ENCODE data around the gene UHRF2.
A peak's percentile ranks its signal among the peaks of the same experiment; 100 is the strongest.

Gene UHRF2

GRCh38 chr9:6413365-6414246 is 607 bp downstream of the UHRF2 start:
- H3K4me3 ChIP-seq (ENCODE audit: control insufficient read depth, low read depth, low read length) = peak overlapping the region; percentile 93
- TF ChIP-seq, protein P1, sequence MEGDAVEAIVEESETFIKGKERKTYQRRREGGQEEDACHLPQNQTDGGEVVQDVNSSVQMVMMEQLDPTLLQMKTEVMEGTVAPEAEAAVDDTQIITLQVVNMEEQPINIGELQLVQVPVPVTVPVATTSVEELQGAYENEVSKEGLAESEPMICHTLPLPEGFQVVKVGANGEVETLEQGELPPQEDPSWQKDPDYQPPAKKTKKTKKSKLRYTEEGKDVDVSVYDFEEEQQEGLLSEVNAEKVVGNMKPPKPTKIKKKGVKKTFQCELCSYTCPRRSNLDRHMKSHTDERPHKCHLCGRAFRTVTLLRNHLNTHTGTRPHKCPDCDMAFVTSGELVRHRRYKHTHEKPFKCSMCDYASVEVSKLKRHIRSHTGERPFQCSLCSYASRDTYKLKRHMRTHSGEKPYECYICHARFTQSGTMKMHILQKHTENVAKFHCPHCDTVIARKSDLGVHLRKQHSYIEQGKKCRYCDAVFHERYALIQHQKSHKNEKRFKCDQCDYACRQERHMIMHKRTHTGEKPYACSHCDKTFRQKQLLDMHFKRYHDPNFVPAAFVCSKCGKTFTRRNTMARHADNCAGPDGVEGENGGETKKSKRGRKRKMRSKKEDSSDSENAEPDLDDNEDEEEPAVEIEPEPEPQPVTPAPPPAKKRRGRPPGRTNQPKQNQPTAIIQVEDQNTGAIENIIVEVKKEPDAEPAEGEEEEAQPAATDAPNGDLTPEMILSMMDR (conservative IDR thresholded peaks at IDR 0.05; ENCODE audit: control insufficient read depth, insufficient read depth, low read depth, low read length) = no peak
- DNase-seq (ENCODE audit: low read depth) = peak; percentile 6

DNA sequence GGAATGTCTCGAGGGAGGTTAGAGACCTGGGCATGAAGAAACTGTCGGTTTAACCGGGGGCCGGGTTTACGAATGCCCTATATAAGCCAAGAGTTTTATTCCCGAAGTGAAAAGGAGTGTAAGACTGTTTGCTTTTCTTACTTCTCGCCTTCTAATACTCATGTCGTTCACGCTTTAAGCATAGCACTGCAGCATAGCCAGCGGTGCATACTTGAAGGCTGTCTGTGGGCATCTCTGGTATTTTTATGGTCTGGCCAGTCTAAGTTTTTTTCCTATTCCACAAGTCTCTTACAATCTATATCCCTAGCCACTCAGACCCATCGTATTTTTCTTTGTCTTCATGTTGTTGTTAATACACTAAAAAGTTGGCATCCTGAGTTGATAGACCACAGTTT is 1.2 kb downstream of the UHRF2 start:
- peak overlapping the region; percentile 93 for H3K4me3 ChIP-seq (ENCODE audit: control insufficient read depth, low read depth, low read length)
- DNase-seq (ENCODE audit: low read depth) = peak; percentile 33
- TF ChIP-seq, protein P1 (conservative IDR thresholded peaks at IDR 0.05; ENCODE audit: control insufficient read depth, insufficient read depth, low read depth, low read length) = no peak

GRCh38 chr9:6415266-6415665 is 2.3 kb downstream of the UHRF2 start:
- TF ChIP-seq, protein P1 (conservative IDR thresholded peaks at IDR 0.05; ENCODE audit: control insufficient read depth, insufficient read depth, low read depth, low read length) = no peak
- peak; percentile 16 for DNase-seq (ENCODE audit: low read depth)
- peak overlapping the region; percentile 93 for H3K4me3 ChIP-seq (ENCODE audit: control insufficient read depth, low read depth, low read length)

DNA sequence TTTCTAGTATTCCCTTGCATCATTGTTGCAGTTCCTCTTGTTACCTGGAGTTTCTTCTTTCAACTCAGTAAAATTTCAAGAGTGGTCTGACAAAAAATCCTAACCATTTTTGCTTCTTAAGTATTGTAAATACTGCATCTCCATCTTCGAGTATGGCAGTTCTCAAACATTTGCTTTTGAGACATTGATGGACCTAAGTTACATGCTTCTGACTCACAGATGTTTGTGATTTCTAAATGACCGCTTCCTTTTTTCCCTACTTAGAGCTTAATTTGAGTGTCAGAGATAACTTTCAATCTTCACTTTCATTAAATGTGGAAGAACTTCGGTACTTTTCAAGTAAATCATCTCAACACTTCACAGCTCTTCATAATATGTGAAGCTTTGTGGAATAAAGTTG is 4.2 kb downstream of the UHRF2 start:
- H3K4me3 ChIP-seq (ENCODE audit: control insufficient read depth, low read depth, low read length) = peak overlapping the region; percentile 16
- peak; percentile 30 for DNase-seq (ENCODE audit: low read depth)
- TF ChIP-seq, protein P1 (conservative IDR thresholded peaks at IDR 0.05; ENCODE audit: control insufficient read depth, insufficient read depth, low read depth, low read length) = no peak

DNA sequence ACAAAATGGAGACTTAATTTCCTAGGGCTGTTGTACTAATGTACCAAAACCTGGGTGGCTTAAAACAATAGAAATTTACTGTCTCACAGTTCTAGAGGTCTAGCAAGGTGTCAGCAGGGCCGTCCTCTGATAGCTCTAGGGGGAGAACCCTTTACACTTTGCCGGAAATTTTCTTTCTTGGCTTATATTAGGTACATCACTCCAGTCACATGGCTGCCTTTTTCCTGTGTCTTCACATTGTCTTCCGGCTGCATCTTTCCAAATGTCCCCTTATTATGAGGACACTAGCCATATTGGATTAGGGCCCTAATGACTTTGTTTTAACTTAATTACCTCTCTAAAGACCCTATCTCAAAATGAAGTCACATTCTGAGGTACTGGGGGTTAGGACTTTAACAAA is 5.8 kb downstream of the UHRF2 start:
- TF ChIP-seq, protein P1 (conservative IDR thresholded peaks at IDR 0.05; ENCODE audit: control insufficient read depth, insufficient read depth, low read depth, low read length) = no peak

DNA sequence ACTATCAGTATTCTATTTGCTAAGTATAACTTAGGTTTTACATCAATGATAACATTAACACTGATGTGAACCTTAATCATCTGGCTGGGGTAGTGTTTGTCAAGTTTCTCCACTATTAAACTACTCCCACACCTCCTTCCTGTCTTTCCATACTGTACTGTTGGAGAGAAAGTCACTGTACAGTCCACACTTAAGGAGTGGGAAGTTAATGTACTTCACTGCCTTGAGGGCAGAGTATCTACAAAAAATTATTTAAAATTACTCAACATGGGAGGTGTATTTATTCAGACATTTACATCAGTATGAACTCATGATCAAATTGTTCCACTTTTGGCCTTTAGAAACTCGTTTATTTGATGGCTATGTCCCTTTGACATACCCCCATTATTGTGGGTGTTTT is 11.9 kb downstream of the UHRF2 start:
- no peak overlapping the region for H3K4me3 ChIP-seq (ENCODE audit: control insufficient read depth, low read depth, low read length)
- DNase-seq (ENCODE audit: low read depth) = no peak
- TF ChIP-seq, protein P1 (conservative IDR thresholded peaks at IDR 0.05; ENCODE audit: control insufficient read depth, insufficient read depth, low read depth, low read length) = no peak

More for the DNA sequence above, 5.8 kb downstream of the UHRF2 start:
- no peak for DNase-seq (ENCODE audit: low read depth)
- no peak overlapping the region for H3K4me3 ChIP-seq (ENCODE audit: control insufficient read depth, low read depth, low read length)
